GM12878 (cell line): ENCODE results near the gene VEPH1.

Experiments used
- ATF7 ChIP-seq: fragments of 450-650 bp; IDR thresholded peaks from 2 replicates; pipeline ENCODE4 v1.6.1; 2016; ENCODE audit warnings: low read depth, mild to moderate bottlenecking
- EP300 ChIP-seq, 2 experiments: fragments of 150-350 bp in 1 of 2; IDR thresholded peaks; 2 replicates each; pipeline ENCODE4 v1.6.1; 2011 to 2012; ENCODE audit warnings: low read depth in 2 of 2, low read length in 2 of 2, borderline replicate concordance in 1 of 2, improper control_type of control experiment in 1 of 2, inconsistent platforms in 1 of 2; ENCODE audit not compliant: control insufficient read depth in 1 of 2
- SIN3A ChIP-seq: IDR thresholded peaks from 2 replicates; pipeline ENCODE4 v1.6.1; 2012; ENCODE audit warnings: low read depth, low read length, improper control_type of control experiment
- TF ChIP-seq, protein P1 (sequence below), 3 experiments: IDR thresholded peaks in 2 of 3; conservative IDR thresholded peaks in 1 of 3; 2 replicates each; pipeline ENCODE4 v1.5.1; 2011; ENCODE audit warnings: low read depth in 3 of 3, low read length in 3 of 3, mild to moderate bottlenecking in 3 of 3, control low read depth in 2 of 3, moderate library complexity in 2 of 3, inconsistent platforms in 1 of 3, mixed read lengths in 1 of 3; ENCODE audit not compliant: control insufficient read depth in 2 of 3, insufficient read depth in 1 of 3; ENCODE audit errors: extremely low read depth in 1 of 3

DNA sequence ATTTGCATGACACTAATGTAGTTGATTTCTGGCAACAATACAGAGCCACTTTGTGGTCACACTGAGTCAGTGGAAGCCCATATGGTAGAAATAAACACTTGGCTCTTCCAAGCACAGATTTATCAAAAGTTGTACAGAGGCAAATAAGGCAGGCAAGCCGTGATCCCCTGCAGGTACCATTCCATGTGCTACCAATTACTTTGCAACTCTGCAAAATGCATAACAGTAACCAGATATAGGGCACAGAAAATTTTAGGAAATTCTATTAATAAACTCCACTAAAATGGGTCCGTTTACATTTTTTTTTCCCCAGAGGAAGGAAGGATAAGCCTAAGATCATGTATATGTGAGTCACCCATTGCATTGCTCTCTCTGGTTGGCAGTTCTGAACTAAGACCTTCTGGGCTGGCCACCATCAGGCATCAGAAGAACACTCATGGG, 169.6 kb downstream of the VEPH1 start:
- TF ChIP-seq EP300 (IDR thresholded peaks at IDR 0.05; ENCODE audit: borderline replicate concordance in 1 of 2, control insufficient read depth in 1 of 2, low read depth in 2 of 2, low read length in 2 of 2): no peak
- TF ChIP-seq, protein P1, sequence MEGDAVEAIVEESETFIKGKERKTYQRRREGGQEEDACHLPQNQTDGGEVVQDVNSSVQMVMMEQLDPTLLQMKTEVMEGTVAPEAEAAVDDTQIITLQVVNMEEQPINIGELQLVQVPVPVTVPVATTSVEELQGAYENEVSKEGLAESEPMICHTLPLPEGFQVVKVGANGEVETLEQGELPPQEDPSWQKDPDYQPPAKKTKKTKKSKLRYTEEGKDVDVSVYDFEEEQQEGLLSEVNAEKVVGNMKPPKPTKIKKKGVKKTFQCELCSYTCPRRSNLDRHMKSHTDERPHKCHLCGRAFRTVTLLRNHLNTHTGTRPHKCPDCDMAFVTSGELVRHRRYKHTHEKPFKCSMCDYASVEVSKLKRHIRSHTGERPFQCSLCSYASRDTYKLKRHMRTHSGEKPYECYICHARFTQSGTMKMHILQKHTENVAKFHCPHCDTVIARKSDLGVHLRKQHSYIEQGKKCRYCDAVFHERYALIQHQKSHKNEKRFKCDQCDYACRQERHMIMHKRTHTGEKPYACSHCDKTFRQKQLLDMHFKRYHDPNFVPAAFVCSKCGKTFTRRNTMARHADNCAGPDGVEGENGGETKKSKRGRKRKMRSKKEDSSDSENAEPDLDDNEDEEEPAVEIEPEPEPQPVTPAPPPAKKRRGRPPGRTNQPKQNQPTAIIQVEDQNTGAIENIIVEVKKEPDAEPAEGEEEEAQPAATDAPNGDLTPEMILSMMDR (IDR thresholded peaks at IDR 0.05 in 2 of 3, conservative IDR thresholded peaks at IDR 0.05 in 1 of 3; ENCODE audit: control insufficient read depth in 2 of 3, extremely low read depth in 1 of 3, insufficient read depth in 1 of 3, low read depth in 3 of 3, low read length in 3 of 3): no peak
- TF ChIP-seq ATF7: no peak
- no peak for TF ChIP-seq SIN3A
